GM06990 (cell line): Measurements from ENCODE around the gene LBR.

Source experiments
- DNase-seq: peaks from one replicate; pipeline ENCODE4 v3.0.0-alpha.2; 2011; ENCODE audit not compliant: insufficient read length; ENCODE audit errors: extremely low read depth
- H3K27me3 ChIP-seq: replicated peaks from 2 replicates; pipeline ENCODE4 v1.6.0; 2011; ENCODE audit warnings: low read length; ENCODE audit not compliant: control insufficient read depth, insufficient read depth
- H3K36me3 ChIP-seq: 2 replicates; pipeline ENCODE4 v1.5.1; 2011; ENCODE audit warnings: low read length; ENCODE audit not compliant: control insufficient read depth, insufficient read depth
- H3K4me3 ChIP-seq: replicated peaks from 2 replicates; pipeline ENCODE4 v1.5.1; 2011; ENCODE audit warnings: low read depth, mild to moderate bottlenecking, control low read depth, low read length
- TF ChIP-seq, protein P1 (sequence below): IDR thresholded peaks from 2 replicates; pipeline ENCODE4 v1.5.1; 2011; ENCODE audit warnings: low read length, control low read depth, mild to moderate bottlenecking, inconsistent platforms; ENCODE audit not compliant: insufficient read depth, poor library complexity, severe bottlenecking

The LBR gene

DNA sequence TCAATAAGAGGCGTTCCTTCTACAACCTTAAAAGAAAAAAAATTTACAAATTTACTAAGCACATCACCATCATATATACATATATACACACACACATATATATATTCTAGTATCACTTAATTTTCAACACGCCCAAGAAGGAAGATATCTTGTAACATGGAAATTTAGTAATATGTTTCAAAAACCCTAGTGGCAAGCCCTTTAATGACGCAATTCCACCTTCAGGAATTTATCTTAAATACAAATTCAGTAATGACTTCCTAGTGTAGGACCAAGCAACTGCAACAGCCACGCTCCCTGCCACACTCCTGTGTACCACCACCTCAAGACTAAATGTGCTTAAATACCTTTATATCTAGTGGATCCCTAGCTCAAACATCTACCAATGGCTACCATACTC lies 12.5 kb downstream of the LBR start:
- DNase-seq, result no peak
- peaks cover 12% of the 10 kb centered on the region for H3K36me3 ChIP-seq
- no peaks in the 10 kb centered on the region for H3K27me3 ChIP-seq
- TF ChIP-seq, protein P1, sequence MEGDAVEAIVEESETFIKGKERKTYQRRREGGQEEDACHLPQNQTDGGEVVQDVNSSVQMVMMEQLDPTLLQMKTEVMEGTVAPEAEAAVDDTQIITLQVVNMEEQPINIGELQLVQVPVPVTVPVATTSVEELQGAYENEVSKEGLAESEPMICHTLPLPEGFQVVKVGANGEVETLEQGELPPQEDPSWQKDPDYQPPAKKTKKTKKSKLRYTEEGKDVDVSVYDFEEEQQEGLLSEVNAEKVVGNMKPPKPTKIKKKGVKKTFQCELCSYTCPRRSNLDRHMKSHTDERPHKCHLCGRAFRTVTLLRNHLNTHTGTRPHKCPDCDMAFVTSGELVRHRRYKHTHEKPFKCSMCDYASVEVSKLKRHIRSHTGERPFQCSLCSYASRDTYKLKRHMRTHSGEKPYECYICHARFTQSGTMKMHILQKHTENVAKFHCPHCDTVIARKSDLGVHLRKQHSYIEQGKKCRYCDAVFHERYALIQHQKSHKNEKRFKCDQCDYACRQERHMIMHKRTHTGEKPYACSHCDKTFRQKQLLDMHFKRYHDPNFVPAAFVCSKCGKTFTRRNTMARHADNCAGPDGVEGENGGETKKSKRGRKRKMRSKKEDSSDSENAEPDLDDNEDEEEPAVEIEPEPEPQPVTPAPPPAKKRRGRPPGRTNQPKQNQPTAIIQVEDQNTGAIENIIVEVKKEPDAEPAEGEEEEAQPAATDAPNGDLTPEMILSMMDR, result no peak
- no peak overlapping the region for H3K4me3 ChIP-seq

DNA sequence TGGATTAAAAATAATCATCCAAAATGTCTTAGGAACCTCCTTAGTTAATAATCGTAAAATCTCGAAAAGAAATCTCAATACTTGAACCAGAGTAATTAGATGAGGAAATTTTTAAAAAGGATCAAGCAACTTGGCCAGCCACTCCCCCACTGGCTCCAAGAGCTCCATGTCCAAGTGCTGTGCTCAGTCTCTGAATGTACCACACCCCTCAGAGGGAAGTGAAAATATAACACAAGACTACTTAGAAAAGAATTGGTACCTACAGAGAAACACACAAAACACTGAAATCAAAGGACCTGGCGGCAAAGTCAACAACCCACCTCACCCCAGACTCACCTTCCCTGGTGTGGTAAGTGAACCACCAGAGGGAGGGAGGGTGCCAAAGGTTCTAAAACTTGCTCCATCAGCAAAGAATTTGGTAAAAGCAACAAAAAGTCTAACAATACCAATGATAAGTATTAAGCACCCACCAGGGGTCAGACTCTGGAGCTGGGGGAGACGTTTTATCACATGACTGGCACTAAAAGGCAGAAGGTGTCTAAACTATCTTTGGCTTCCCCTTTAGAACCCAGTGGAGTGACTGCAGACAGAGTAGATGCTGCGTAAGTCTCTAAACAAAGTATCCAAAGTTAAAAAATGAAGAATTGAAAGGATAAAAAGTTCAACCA lies 14.0 kb downstream of the LBR start:
- no peak overlapping the region for H3K4me3 ChIP-seq
- peaks cover 15% of the 10 kb centered on the region for H3K36me3 ChIP-seq
- TF ChIP-seq, protein P1, result no peak
- DNase-seq, result no peak
- H3K27me3 ChIP-seq, result no peaks in the 10 kb centered on the region

DNA sequence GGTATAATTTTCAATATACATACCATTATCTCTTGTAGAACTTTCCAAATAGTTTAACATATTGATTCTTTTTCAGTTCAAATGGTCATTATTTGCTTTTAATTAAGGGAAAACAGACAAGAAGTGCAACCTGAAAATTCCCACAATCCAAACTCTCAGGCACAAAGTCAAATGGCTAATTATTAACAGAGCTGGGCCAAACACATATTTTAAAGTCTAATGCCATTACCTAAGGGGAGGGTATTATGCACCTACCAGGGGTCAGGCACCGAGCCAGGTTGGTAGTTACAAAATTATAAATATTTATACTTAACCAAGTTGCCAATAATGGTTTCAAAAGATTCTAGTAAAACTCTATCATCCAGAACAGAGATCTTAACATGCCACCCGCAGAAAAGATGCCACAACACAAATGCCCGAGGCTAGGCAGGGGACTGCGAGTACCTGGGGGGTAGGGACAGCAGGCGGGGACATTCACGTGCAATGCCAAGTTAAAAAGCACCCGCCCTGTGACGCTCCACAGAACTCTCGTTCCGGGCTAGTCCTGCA lies 15.0 kb downstream of the LBR start:
- no peak for DNase-seq
- TF ChIP-seq, protein P1, result no peak
- Histone ChIP-seq H3K27me3 (no peaks in the 10 kb centered on the region), H3K36me3 (peaks cover 14% of the 10 kb centered on the region), H3K4me3 (no peak overlapping the region)

DNA sequence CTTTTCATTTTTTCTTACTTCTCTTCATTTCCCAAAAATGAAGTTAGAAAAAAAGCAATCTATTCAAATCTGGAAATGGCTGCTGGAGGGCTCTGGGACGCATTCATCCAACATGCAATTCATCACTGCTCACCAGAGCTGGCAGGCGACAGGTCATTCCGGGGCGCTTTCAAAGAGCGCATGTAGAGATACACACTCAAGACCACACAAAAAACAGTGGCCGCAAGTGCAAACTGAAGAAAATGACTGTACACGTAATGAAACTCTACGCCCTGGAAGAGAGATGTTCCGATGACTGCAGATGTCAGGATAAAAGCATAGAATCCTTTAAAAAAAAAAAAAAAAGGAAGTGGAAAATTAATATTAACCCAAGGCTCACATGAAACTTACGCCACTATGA lies 15.5 kb downstream of the LBR start:
- DNase-seq, result no peak
- H3K36me3 ChIP-seq, result peaks cover 14% of the 10 kb centered on the region
- no peak overlapping the region for H3K4me3 ChIP-seq
- TF ChIP-seq, protein P1, result no peak
- H3K27me3 ChIP-seq, result no peaks in the 10 kb centered on the region

DNA sequence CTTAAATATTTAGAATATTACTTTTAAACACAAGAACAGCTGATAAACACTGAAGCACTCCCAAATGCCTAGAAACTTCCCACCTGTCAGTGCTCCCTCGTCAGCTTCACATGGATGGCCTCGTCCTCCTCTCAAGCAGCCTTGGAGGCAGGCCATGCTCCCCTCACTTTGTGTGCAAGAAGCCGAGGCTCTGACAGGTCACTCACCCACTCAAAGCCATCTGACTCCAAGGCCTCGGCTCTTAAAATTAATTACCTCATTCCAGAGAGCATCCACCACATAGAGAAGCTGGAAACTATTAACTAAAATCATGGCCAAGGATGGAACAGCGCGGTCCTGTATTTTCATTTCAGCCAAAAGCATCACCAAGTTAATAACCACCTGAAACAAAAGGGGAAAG lies 17.8 kb downstream of the LBR start:
- DNase-seq, result no peak
- TF ChIP-seq, protein P1, result no peak
- no peak overlapping the region for H3K4me3 ChIP-seq
- H3K36me3 ChIP-seq, result peaks cover 20% of the 10 kb centered on the region
- no peaks in the 10 kb centered on the region for H3K27me3 ChIP-seq

DNA sequence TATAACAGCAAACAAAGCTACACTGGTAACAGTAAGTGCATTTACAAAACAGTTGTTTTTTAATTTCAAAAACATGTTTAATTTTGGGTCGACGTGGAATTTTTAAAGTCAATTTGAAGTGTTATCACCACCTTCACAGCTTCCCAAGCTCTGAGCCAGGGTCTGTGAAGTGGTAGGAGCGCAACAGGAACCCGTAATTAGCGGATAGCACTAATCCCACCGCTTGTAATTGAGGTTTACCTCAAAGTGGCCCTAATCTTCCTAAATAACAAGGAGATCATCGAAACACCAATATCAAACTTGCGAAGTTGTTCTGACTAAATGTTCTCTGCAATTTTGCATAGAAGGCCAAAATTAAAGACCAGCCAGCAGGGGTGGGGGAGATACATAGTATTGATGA lies 18.8 kb downstream of the LBR start:
- TF ChIP-seq, protein P1, result no peak
- no peak for DNase-seq
- Histone ChIP-seq H3K36me3 (peaks cover 16% of the 10 kb centered on the region), H3K27me3 (no peaks in the 10 kb centered on the region), H3K4me3 (no peak overlapping the region)
